Measurements from ENCODE around the gene PSMD6.

DNA sequence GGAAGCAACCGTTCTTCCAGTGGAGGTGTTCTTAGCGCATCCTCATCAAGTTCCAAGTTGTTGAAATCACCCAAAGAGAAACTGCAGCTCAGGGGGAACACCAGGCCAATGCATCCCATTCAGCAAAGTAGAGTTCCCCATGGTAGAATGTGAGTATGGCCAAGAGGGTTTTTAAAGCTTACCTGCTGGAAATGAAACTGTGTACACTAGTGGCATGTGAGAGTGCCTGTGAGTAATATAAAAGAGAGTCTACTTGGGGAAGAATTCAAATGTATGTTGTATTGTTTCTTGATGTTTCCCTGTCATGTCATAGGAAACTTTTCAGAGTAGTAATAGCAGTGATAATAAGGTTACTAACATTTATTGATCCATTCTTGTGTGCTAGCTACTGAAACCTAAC, 43.3 kb downstream of the PSMD6 start:
- TF ChIP-seq CTCF (IDR thresholded peaks at IDR 0.05; ENCODE audit: low read depth, low read length), result no peak
- no peak for TF ChIP-seq POLR2A (IDR thresholded peaks at IDR 0.05; ENCODE audit: extremely low read depth, insufficient read length)
- TF ChIP-seq MYC (IDR thresholded peaks at IDR 0.05; ENCODE audit: low read depth, low read length), result no peak
